Left forelimb (tissue), 1 donor: Measurements from ENCODE around the gene SLC37A1.
A peak's percentile ranks its signal among the peaks of the same experiment; 100 is the strongest.

Experiments
- DNase-seq: peaks from one replicate; pipeline ENCODE4 v3.0.0-alpha.2; 2018; ENCODE audit warnings: low spot score

The SLC37A1 gene

GRCh38 chr21:42574234-42575027 lies 60.8 kb downstream of the SLC37A1 start:
- peak; percentile 56 for DNase-seq

DNA sequence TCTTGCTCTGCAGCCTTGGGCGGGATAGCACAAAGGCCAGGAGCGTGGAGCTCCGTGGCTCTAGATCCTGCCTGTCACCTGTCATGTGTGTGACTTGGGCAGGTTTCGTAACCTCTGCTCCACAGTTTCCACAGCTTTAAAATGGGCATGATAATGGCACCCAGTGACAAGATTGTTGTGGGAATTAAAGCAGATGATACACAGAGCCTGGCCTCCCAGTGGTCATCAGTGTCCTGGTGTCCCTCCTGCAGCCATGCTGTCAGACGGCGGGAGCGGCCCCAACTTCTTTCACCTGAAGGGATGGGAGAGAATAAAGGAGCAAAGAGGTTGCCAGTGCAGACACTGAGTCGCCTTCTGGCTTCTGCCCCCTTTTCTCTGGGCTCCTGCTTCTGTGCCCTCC lies 61.5 kb downstream of the SLC37A1 start:
- DNase-seq = no peak

- no peak for DNase-seq
Measured at GRCh38 chr21:42576639-42577038, 63.0 kb downstream of the SLC37A1 start.

DNA sequence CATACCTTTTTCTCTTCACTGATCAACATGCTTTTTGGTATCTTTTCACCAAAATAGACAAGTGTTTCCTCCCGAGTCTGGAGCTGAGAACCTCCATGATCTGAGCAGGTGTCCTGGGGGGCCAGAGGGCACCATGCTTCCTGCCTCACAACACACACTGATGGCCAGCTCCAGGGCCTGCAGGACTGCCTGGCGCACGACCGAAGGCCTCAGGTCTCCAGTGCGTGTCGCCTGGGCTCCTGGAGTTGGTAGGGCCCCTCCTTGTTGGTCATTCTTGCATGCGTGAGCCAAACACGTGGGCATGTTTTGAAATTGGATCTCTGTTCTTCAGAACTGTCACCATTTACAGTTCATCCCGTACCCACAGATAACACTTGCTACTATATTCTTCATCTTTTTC lies 64.4 kb downstream of the SLC37A1 start:
- DNase-seq = peak; percentile 40

DNA sequence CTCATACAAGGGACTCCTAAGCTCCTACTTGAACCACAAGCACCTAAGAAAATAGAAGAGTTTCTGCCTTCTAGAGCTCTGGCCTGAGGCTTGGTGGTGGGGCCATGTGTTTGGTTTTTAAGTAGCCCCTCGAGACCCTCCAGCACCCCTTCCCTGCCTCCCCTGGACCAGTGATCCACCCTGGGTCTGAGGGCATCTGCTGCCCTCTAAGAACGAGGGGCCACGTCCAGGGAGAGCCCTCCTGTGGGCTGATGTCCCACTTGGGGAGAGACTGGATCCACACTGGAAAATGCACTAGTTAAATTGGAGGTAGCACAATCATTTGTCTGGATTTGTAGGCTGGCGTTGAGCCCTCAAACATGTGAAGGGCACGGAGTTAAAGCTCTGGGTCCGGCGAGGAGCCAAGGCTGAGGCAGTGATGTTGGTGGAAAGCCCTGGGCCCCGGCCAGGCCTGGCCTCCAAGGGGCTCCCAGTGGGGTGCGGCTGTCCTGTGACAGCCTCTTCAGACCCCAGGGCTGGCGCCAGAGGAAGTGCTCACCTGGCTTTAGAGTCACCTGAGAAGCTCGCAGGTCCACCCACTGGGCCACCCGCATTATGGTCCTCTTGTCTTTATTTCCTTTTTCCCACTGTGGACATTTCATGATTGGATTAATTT lies 65.2 kb downstream of the SLC37A1 start:
- peak; percentile 40 for DNase-seq

- peak; percentile 49 for DNase-seq
Measured at GRCh38 chr21:42579456-42580075, 65.9 kb downstream of the SLC37A1 start.

DNA sequence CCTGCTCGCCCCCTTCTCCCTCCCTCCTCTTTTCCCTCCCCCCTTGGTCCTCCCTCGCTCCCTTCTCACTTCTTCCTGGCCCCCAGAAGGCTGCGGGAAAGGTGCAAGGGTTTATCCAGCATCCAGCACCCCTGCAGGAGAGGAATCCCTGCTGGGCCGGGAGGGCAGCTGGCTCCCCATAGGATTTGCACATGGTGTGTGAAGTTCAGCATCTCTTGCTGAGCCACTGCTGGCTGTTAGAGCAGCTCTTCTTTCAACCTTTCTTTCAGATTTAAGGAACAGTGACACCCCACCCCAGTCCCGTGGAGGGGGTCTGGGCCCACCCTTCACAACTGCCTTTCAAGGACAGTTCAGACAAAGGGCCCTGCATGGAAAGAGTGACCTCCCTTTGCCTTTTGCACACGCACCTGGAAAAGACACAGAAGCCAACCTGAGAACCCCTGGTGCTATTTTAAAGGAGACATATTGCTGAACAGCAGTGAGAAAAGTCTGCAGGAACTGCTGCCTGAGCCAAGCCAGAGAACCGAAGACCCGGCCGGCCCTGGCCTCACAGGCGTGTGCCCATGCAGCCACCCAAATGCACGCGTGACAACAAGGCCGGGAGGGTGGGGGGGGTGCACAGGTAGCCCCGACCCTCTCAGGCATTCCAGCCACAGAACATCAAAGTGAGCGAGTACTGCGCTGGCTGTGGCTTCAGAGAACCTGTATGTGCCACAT lies 66.6 kb downstream of the SLC37A1 start:
- peak; percentile 61 for DNase-seq

DNA sequence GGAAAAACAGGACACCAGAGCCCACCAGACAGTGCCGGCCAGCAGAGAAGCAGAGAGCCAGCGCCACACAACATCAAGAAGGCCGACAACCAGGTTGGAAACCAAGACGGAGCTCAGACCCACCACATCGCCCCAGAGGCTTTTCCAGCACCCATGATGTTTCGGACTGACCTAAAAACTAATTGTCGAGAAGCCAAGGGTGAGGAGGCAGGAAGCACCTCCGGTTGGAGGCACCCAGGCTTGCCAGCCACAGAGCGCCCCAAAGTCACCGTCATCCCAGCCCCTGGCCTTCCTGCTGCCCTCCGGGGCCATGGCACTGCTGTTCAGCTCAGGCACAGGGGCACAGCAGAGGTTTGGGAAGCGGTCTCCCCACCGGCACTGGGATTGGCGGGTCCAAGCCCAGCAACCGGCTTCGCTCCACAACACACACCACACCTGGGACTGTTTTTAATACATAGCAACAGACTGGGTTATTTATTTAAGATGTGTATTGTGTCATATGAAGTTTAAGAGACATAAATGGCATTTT lies 67.2 kb downstream of the SLC37A1 start:
- peak; percentile 74 for DNase-seq

GRCh38 chr21:42581336-42581992 lies 67.8 kb downstream of the SLC37A1 start:
- peak; percentile 62 for DNase-seq

DNA sequence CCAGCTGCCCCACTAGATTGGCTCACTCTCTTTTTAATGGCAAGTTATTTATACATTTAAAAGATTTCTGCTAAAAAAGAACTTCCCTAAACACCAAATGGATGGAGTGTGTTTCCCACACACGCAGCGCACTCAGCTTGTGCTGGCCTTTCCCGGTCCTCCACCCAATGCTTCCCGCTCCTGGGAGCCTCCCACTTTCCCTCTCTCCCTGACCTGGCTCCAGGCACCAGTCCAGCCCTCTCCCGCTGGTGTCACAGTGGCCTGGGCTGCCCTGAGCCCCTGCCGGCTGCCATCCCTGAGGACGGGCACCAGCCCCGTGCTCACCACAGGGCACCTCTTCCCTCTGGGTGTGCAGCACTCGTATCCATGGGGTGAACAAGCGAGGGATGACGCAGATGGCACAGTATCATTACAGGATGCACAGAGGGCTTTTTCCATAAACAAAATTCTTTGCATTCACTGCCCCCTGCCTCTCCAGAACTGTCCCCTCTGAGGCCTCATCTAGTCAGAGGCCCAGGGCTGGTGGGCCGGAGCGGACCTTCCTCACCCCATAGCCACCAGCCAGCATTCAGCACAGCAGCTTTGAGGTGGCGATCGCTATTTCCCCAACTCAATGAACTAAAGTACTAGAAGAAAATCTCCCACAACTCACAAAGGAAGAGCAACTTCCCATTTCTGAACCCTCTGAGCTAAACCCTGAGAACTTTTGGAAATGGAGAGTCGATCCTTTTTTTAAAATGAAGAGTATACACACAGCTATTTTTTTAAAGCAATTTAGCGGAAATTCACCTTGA lies 68.5 kb downstream of the SLC37A1 start:
- DNase-seq = peak; percentile 67

DNA sequence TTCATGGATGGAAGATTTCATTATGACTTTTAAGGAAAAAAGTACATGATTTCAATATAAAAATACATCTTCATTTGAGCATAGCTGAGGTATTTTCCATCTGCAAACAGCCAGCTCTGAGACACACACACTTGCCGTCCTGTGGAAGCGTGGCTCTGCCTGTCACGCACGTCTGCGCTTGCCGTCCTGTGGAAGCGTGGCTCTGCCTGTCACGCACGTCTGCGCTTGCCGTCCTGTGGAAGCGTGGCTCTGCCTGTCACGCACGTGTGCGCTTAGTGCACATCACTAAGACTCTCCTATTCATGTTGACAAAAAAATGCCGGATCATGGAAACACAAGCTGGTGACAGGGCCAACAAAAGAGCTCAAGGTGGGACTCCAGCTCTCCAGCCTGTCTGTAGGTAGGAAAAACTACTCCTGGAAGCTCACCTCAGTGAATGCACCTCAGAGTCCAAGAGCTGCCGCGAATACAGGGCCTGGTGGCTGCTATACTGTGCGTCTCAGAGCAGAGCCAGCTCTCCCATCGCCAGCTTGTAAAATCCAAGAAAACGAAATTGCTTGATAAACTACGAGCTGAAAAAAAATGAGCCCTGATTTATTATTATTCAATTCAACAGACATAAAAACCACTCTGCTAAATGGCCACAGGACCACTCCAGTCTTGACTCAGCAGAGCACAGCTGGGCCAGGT lies 69.3 kb downstream of the SLC37A1 start:
- DNase-seq = peak; percentile 12

DNA sequence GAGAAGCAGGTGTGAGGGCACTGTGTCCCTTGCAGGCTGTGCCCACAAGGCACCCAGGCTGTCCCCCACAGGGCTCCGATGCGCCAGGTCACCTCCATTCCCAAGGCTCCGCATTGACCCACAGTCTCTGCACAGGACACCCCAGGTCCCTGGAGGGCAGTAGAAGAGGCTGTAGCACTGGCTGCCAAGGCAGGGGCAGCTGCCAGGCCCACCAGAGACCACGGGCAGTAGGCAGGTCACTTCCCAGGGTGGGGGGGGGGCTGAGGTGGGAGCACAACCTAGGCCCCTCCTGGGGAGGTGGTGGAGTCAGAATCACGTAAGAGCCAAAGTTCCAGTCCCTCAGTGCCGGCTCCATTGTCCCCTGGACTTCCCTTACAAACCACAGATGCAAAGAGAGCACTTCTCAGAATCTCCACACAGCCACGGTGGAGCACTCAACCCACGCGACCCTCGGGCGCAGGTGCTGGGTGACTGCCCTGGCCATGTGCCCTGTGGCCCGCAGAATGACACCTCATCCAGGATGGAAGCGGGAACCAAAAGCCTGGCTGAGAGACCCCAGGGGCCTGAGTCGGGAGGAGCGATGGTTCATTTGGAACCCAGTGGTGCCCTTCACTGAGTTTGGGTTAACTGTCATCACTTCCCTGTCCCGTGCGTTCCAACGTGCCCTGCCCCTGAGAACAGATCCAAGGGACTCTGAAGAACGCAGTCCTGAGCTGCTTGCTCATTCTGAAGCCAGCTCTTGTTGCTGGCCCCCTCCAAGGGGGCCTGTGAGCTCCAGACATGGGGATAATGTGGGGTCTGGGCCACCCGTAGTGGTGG lies 70.0 kb downstream of the SLC37A1 start:
- peak; percentile 45 for DNase-seq

- DNase-seq = no peak
Measured at GRCh38 chr21:42584296-42584641, 70.6 kb downstream of the SLC37A1 start.

DNA sequence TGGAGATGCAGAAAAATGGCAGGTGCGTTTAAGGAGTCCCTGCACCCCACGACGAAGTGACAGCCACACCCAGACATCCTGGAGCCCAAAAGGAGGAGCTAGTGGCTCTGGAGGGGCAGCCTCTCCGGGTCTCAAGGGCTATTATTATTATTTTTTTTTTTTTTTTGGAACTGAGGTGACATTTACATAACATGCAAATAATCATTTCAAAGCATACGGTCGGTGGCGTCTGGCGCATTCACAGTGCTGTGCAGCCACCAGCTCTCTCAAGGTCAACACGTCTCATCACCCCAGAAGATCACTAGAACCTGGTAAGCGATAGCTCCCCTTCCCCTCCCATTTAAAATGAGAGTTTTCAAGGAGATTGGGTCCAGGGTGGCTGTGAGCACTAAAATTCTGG lies 72.2 kb downstream of the SLC37A1 start:
- DNase-seq = no peak

GRCh38 chr21:42586406-42586805 lies 72.8 kb downstream of the SLC37A1 start:
- DNase-seq = no peak

GRCh38 chr21:42587036-42587435 lies 73.4 kb downstream of the SLC37A1 start:
- DNase-seq = no peak

DNA sequence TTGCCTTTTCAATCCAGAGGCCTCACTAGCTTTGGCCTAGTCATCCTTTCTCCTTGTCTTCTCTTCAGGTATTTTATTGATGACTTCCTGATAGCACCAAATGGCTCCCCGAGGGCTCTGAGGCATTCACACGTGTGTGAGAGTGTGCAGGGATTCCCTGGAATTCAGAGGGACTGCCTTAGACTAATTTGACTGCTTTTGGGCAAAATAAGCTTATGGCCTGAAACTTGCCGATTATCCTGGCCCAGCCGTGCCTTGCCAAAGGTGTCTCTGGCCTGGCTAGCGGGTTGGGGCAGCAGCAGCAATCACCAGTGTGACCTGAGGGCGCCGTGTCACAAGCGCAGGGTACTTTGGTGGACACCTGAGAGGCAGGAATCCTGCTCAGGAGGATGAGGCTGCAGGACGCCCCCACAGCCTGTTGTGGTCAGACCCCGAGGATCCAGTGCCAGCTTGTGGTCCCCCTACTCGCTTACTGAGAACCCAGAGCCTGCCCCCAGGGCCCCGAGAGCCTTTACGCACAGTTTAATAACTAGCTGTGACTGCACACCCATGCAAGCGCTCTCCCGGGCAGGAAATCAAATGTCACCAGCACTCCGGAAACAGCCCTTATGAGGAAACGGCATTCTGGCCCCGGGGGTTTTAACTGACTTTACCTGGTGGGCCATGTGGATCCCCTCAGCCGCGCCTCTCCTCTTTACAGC lies 76.9 kb downstream of the SLC37A1 start:
- no peak for DNase-seq

- DNase-seq = no peak
Measured at GRCh38 chr21:42591170-42591869, 77.7 kb downstream of the SLC37A1 start.
